ENCODE data around the gene NAV2.

- no peak for TF ChIP-seq CREB1 (CRISPR knock-in tag; IDR thresholded peaks at IDR 0.05; ENCODE audit: low read depth)
- TF ChIP-seq REST (IDR thresholded peaks at IDR 0.05; ENCODE audit: unreplicated experiment), result no peak
- no peak for TF ChIP-seq POLR2AphosphoS5 (IDR thresholded peaks at IDR 0.05; ENCODE audit: low read depth)
- TF ChIP-seq CTCF (conservative IDR thresholded peaks at IDR 0.05; ENCODE audit: low read depth in 2 of 2), result no peak
- no peak for TF ChIP-seq EZH2phosphoT487 (IDR thresholded peaks at IDR 0.05; ENCODE audit: unreplicated experiment)
- TF ChIP-seq ETS1 (IDR thresholded peaks at IDR 0.05), result no peak
- TF ChIP-seq EZH2 (IDR thresholded peaks at IDR 0.05; ENCODE audit: low read depth, unreplicated experiment), result no peak
- TF ChIP-seq NANOG (IDR thresholded peaks at IDR 0.05; ENCODE audit: borderline replicate concordance), result no peak
- no peak for TF ChIP-seq STAT1 (IDR thresholded peaks at IDR 0.05; ENCODE audit: unreplicated experiment)
- no peak for TF ChIP-seq ZNF331 (CRISPR knock-in tag; IDR thresholded peaks at IDR 0.05; ENCODE audit: low read depth)
- TF ChIP-seq JUNB (IDR thresholded peaks at IDR 0.05; ENCODE audit: unreplicated experiment), result no peak
Measured at GRCh38 chr11:20021771-20022362, 309.2 kb downstream of the NAV2 start.

Measured in GM23338 (cell line).